ENCODE results near the gene REL. TPM values are rescaled to one million over a fixed set of nuclear protein-coding genes. Genes with fewer than 3 reads are reported as not detected.
"Not testable (repeated sequence)": the region's sequence is repeated elsewhere in the genome, so short reads cannot be mapped to it uniquely, and the experiment has no call there.

REL gene
- total RNA-seq, 1 experiment from 2014 or later, result 23.4 TPM

- peaks cover 14% of the 10 kb centered on the region for H3K36me3 Mint-ChIP-seq (ENCODE audit: insufficient read depth, unreplicated experiment)
- intact Hi-C loops (cut with micrococcal nuclease; ENCODE audit: unreplicated experiment), result no loop called here
- no TSS peak for BruUV-seq (replicated peaks)
- H3K4me3 Mint-ChIP-seq (ENCODE audit: low read depth, unreplicated experiment), result no peak overlapping the region
- DNase-seq, result no peak
- no peaks in the 10 kb centered on the region for H3K9me3 Mint-ChIP-seq (ENCODE audit: low read depth, unreplicated experiment)
- TF ChIP-seq, protein P1, sequence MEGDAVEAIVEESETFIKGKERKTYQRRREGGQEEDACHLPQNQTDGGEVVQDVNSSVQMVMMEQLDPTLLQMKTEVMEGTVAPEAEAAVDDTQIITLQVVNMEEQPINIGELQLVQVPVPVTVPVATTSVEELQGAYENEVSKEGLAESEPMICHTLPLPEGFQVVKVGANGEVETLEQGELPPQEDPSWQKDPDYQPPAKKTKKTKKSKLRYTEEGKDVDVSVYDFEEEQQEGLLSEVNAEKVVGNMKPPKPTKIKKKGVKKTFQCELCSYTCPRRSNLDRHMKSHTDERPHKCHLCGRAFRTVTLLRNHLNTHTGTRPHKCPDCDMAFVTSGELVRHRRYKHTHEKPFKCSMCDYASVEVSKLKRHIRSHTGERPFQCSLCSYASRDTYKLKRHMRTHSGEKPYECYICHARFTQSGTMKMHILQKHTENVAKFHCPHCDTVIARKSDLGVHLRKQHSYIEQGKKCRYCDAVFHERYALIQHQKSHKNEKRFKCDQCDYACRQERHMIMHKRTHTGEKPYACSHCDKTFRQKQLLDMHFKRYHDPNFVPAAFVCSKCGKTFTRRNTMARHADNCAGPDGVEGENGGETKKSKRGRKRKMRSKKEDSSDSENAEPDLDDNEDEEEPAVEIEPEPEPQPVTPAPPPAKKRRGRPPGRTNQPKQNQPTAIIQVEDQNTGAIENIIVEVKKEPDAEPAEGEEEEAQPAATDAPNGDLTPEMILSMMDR (IDR thresholded peaks at IDR 0.05; ENCODE audit: unreplicated experiment), result no peak
- H3K27ac Mint-ChIP-seq (ENCODE audit: unreplicated experiment), result no peak overlapping the region
- peaks cover 18% of the 10 kb centered on the region for H3K4me1 Mint-ChIP-seq (ENCODE audit: low read depth, unreplicated experiment)
- CTCF ChIA-PET, result no interaction called here
- H3K27me3 Mint-ChIP-seq (ENCODE audit: unreplicated experiment), result no peaks in the 10 kb centered on the region
These were observed 7.5 kb downstream of the REL start for GRCh38 chr2:60888853-60889252.

GRCh38 chr2:60889581-60890392, 8.4 kb downstream of the REL start:
- H3K4me3 Mint-ChIP-seq (ENCODE audit: low read depth, unreplicated experiment); DNase-seq; CTCF ChIA-PET; intact Hi-C loops (cut with micrococcal nuclease; ENCODE audit: unreplicated experiment); BruUV-seq (replicated peaks); H3K9me3 Mint-ChIP-seq (ENCODE audit: low read depth, unreplicated experiment); H3K27ac Mint-ChIP-seq (ENCODE audit: unreplicated experiment); H3K27me3 Mint-ChIP-seq (ENCODE audit: unreplicated experiment): not testable (repeated sequence)
- Mint-ChIP-seq H3K36me3 (ENCODE audit: insufficient read depth, unreplicated experiment) (peaks cover 14% of the 10 kb centered on the region), H3K4me1 (ENCODE audit: low read depth, unreplicated experiment) (peaks cover 14% of the 10 kb centered on the region)

- peaks cover 9% of the 10 kb centered on the region for H3K4me1 Mint-ChIP-seq (ENCODE audit: low read depth, unreplicated experiment)
- peaks cover 14% of the 10 kb centered on the region for H3K36me3 Mint-ChIP-seq (ENCODE audit: insufficient read depth, unreplicated experiment)
- no TSS peak for BruUV-seq (replicated peaks)
- no peak for DNase-seq
- intact Hi-C loops (cut with micrococcal nuclease; ENCODE audit: unreplicated experiment), result no loop called here
- TF ChIP-seq, protein P1 (IDR thresholded peaks at IDR 0.05; ENCODE audit: unreplicated experiment), result no peak
- H3K27me3 Mint-ChIP-seq (ENCODE audit: unreplicated experiment), result no peaks in the 10 kb centered on the region
- H3K27ac Mint-ChIP-seq (ENCODE audit: unreplicated experiment), result no peak overlapping the region
- no peak overlapping the region for H3K4me3 Mint-ChIP-seq (ENCODE audit: low read depth, unreplicated experiment)
- H3K9me3 Mint-ChIP-seq (ENCODE audit: low read depth, unreplicated experiment), result no peaks in the 10 kb centered on the region
- CTCF ChIA-PET, result no interaction called here
These were observed 9.0 kb downstream of the REL start for GRCh38 chr2:60890393-60890707.

- H3K4me1 Mint-ChIP-seq (ENCODE audit: low read depth, unreplicated experiment), result peaks cover 9% of the 10 kb centered on the region
- no peaks in the 10 kb centered on the region for H3K9me3 Mint-ChIP-seq (ENCODE audit: low read depth, unreplicated experiment)
- H3K36me3 Mint-ChIP-seq (ENCODE audit: insufficient read depth, unreplicated experiment), result peaks cover 14% of the 10 kb centered on the region
- intact Hi-C loops (cut with micrococcal nuclease; ENCODE audit: unreplicated experiment), result no loop called here
- CTCF ChIA-PET, result no interaction called here
- TF ChIP-seq, protein P1 (IDR thresholded peaks at IDR 0.05; ENCODE audit: unreplicated experiment), result no peak
- no peak overlapping the region for H3K27ac Mint-ChIP-seq (ENCODE audit: unreplicated experiment)
- no TSS peak for BruUV-seq (replicated peaks)
- no peak overlapping the region for H3K4me3 Mint-ChIP-seq (ENCODE audit: low read depth, unreplicated experiment)
- no peak for DNase-seq
- H3K27me3 Mint-ChIP-seq (ENCODE audit: unreplicated experiment), result no peaks in the 10 kb centered on the region
These were observed 9.8 kb downstream of the REL start for GRCh38 chr2:60891180-60891579.

GRCh38 chr2:60898567-60898966, 17.2 kb downstream of the REL start:
- intact Hi-C loops (cut with micrococcal nuclease; ENCODE audit: unreplicated experiment), result no loop called here
- TF ChIP-seq, protein P1 (IDR thresholded peaks at IDR 0.05; ENCODE audit: unreplicated experiment), result no peak
- CTCF ChIA-PET, result no interaction called here
- BruUV-seq (replicated peaks), result no TSS peak
- Mint-ChIP-seq H3K9me3 (ENCODE audit: low read depth, unreplicated experiment) (no peaks in the 10 kb centered on the region), H3K27ac (ENCODE audit: unreplicated experiment) (no peak overlapping the region), H3K36me3 (ENCODE audit: insufficient read depth, unreplicated experiment) (peaks cover 26% of the 10 kb centered on the region), H3K4me1 (ENCODE audit: low read depth, unreplicated experiment) (peaks cover 9% of the 10 kb centered on the region), H3K27me3 (ENCODE audit: unreplicated experiment) (no peaks in the 10 kb centered on the region), H3K4me3 (ENCODE audit: low read depth, unreplicated experiment) (no peak overlapping the region)
- DNase-seq, result no peak
